ENCODE data around the gene MIER3.

The MIER3 gene

GRCh38 chr5:56958595-56958994 is 6.7 kb upstream of the MIER3 start:
- DNase-seq, result no peak

- DNase-seq, result no peak
Observed at GRCh38 chr5:56954262-56954661, 2.3 kb upstream of the MIER3 start.

GRCh38 chr5:56951126-56951945 is 587 bp downstream of the MIER3 start:
- DNase-seq, result no peak

- DNase-seq, result no peak
Observed at GRCh38 chr5:56950626-56951125, 1.2 kb downstream of the MIER3 start.

GRCh38 chr5:56947052-56947451 is 4.9 kb downstream of the MIER3 start:
- DNase-seq, result no peak

- no peak for DNase-seq
Observed at GRCh38 chr5:56941981-56942380, 9.9 kb downstream of the MIER3 start.

GRCh38 chr5:56938858-56939257 is 13.1 kb downstream of the MIER3 start:
- no peak for DNase-seq

GRCh38 chr5:56934325-56934724 is 17.6 kb downstream of the MIER3 start:
- no peak for DNase-seq

GRCh38 chr5:56922922-56923321 is 29.0 kb downstream of the MIER3 start:
- DNase-seq, result no peak

GRCh38 chr5:56919942-56920662 is 31.8 kb downstream of the MIER3 start:
- no peak for DNase-seq

- DNase-seq, result no peak
Observed at GRCh38 chr5:56918054-56918453, 33.9 kb downstream of the MIER3 start.

- no peak for DNase-seq
Observed at GRCh38 chr5:56917534-56917933, 34.4 kb downstream of the MIER3 start.

GRCh38 chr5:56914678-56915077 is 37.2 kb downstream of the MIER3 start:
- no peak for DNase-seq

GRCh38 chr5:56913766-56914165 is 38.2 kb downstream of the MIER3 start:
- no peak for DNase-seq

- peak; percentile 25 for DNase-seq
Observed at GRCh38 chr5:56910210-56910965, 41.5 kb downstream of the MIER3 start.

GRCh38 chr5:56909294-56910209 is 42.4 kb downstream of the MIER3 start, which contains the start of gene SETD9:
TSS of gene SETD9 (plus strand) at chr5:56909596. CDS start at chr5:56909646, 50 bp downstream.
- peak; percentile 93 for DNase-seq

GRCh38 chr5:56908942-56909293 is 43.0 kb downstream of the MIER3 start:
- no peak for DNase-seq

- peak; percentile 36 for DNase-seq
Observed at GRCh38 chr5:56900858-56901578, 50.9 kb downstream of the MIER3 start.

GRCh38 chr5:56900395-56900794 is 51.5 kb downstream of the MIER3 start:
- DNase-seq, result no peak

GRCh38 chr5:56898213-56898612 is 53.7 kb downstream of the MIER3 start:
- DNase-seq, result no peak

- no peak for DNase-seq
Observed at GRCh38 chr5:56896763-56897162, 55.2 kb downstream of the MIER3 start.

Data from NCI-H748 treated with DMSO at 0.1 percent for 48 hours (cell line).